Psoas muscle (tissue), 8 donors: ENCODE measurements around the gene ZFYVE9. TPM values are rescaled to one million over a fixed set of nuclear protein-coding genes. Genes with fewer than 3 reads are reported as not detected.

Experiments
- ATAC-seq, 4 donors: fragments of 200-7000 bp; cut with Tn5 transposase; one replicate each; pipeline ENCODE4 v1.9.1; 2020; ENCODE audit warnings: moderate library complexity in 3 of 4, mild to moderate bottlenecking in 2 of 4
- DNase-seq, 2 donors: peaks; one replicate each; pipeline ENCODE4 v3.0.0-alpha.2; 2020
- H3K27ac ChIP-seq: fragments of 200-600 bp; one replicate; pipeline ENCODE4 v1.8.0; 2022
- H3K27me3 ChIP-seq, 3 donors: fragments of 200-600 bp in 1 of 3; one replicate each; pipeline versions ENCODE4 v1.6.1 to v1.8.0; 2013 to 2022; ENCODE audit warnings: low read length in 2 of 3, mild to moderate bottlenecking in 2 of 3, moderate library complexity in 1 of 3; ENCODE audit not compliant: insufficient read depth in 3 of 3
- H3K36me3 ChIP-seq, 2 donors: fragments of 200-600 bp in 1 of 2; one replicate each; pipeline versions ENCODE4 v1.6.1 to v1.8.0; 2013 to 2022; ENCODE audit warnings: low read depth in 1 of 2, mild to moderate bottlenecking in 1 of 2, moderate library complexity in 1 of 2; ENCODE audit not compliant: insufficient read depth in 1 of 2
- H3K4me1 ChIP-seq: fragments of 200-600 bp; one replicate; pipeline ENCODE4 v1.8.0; 2022
- H3K4me3 ChIP-seq: fragments of 200-600 bp; one replicate; pipeline ENCODE4 v1.8.0; 2022; ENCODE audit warnings: mild to moderate bottlenecking
- H3K9me3 ChIP-seq: fragments of 200-600 bp; one replicate; pipeline ENCODE4 v1.8.0; 2022
- CTCF ChIP-seq: fragments of 200-600 bp; IDR thresholded peaks from one replicate; pipeline ENCODE4 v1.8.0; 2022; ENCODE audit warnings: antibody characterized with exemption
- WGBS, 3 donors: extraction: QIAGEN DNeasy Blood & Tissue Kit; methylation state at CpG; one replicate each; pipeline versions ENCODE4 v1.1.6 to v1.1.7; 2013; 5-methylcytosine and 5-hydroxymethylcytosine counted together
- intact Hi-C, 2 donors: fragments of 100-400 bp; cut with DNase I; formaldehyde crosslinking; loops; one replicate each; pipeline versions ENCODE4 v1.11.0 to v1.14.2; 2022
- polyA plus RNA-seq, 3 donors: library from polyadenylated mRNA; stranded (reverse); fragments of 200-250 nt; gene quantifications; one replicate each; pipeline ENCODE4 v1.2.3, GENCODE V29; 2013
- total RNA-seq, 4 donors: library from RNA; stranded (reverse); fragmentation: NEBNext Ultra II Directional in 2 of 4; extraction: Animal tissue kit (Norgen Biotek cat#: 25700) in 2 of 4; gene quantifications; one replicate each; pipeline versions ENCODE4 v1.2.1 to v1.2.4, GENCODE V29; 2021 to 2023
- donor health status: healthy with polysubstance abuse.
- donor health status: DM: no; HTN: no; CAD: no; lungs with moderate emphysema.
- donor health status: Bipolar disorder and iron deficiency.
- donor health status: healthy.
- donor health status: DM: yes; HTN: yes; CAD: no.
- donor health status: DM: no; HTN: no; CAD: no.
- donor health status: DM: no; HTN: no; CAD: no.
- donor health status: DM: yes; HTN: yes; CAD: no.

ZFYVE9 gene
- total and polyA plus RNA-seq, 7 donors: 14.7 to 39.1 (median 31.4) TPM

DNA sequence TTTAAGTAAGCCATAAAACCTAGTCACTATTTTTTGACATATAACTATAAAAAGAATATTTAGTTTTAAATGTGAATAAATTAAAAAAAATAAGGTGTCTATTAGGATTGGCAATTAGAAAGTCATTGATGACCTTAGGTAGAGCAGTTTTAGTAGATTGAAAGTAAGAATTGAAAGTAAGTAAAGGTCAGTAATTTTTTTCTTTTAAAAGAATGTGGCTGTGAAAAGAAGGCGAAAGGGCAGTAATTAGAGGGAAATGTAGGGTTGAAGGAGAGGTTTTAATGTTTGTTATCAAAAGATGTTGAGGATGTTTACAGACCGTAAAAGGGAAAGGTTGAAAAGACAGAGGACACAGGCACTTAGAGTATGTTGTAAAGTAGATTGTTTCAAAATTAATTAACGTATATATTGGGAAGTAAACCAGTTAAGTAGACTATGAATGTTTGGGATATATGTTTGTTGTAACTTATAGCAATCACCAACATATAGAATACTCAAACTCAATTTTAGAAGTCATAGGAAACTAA is 41.0 kb downstream of the ZFYVE9 start:
- TF ChIP-seq CTCF: no peak
- 90 to 95% (median 93%) methylated on average over 3 of the region's 3 CpGs for WGBS, 3 donors
- peaks cover 10% of the 10 kb centered on the region for H3K4me1 ChIP-seq
- H3K27ac ChIP-seq: no peak overlapping the region
- DNase-seq: no peak
- H3K36me3 ChIP-seq: no peaks in the 10 kb centered on the region
- intact Hi-C loops: no loop called here
- no peak overlapping the region for H3K4me3 ChIP-seq
- ATAC-seq: no peak
- H3K27me3 ChIP-seq: no peaks in the 10 kb centered on the region
- H3K9me3 ChIP-seq: no peaks in the 10 kb centered on the region

GRCh38 chr1:52186449-52186848 is 44.6 kb downstream of the ZFYVE9 start:
- Histone ChIP-seq H3K36me3 (no peaks in the 10 kb centered on the region), H3K27me3 (no peaks in the 10 kb centered on the region), H3K9me3 (no peaks in the 10 kb centered on the region), H3K4me3 (no peak overlapping the region), H3K4me1 (peaks cover 29% of the 10 kb centered on the region), H3K27ac (no peak overlapping the region)
- intact Hi-C loops: no loop called here
- WGBS, 3 donors: 36 to 67% (median 37%) methylated on average over 2 of the region's 2 CpGs
- TF ChIP-seq CTCF: no peak
- DNase-seq: no peak
- ATAC-seq: no peak

GRCh38 chr1:52189898-52190480 is 48.1 kb downstream of the ZFYVE9 start:
- 68 to 94% (median 79%) methylated on average over 5 of the region's 5 CpGs for WGBS, 3 donors
- H3K27me3 ChIP-seq: no peaks in the 10 kb centered on the region
- peak in 2 of 4 donors; percentile 43 to 62 for ATAC-seq
- no peaks in the 10 kb centered on the region for H3K9me3 ChIP-seq
- H3K27ac ChIP-seq: no peak overlapping the region
- peaks cover 36% of the 10 kb centered on the region for H3K4me1 ChIP-seq
- no peak for TF ChIP-seq CTCF
- no peaks in the 10 kb centered on the region for H3K36me3 ChIP-seq
- H3K4me3 ChIP-seq: no peak overlapping the region
- no peak for DNase-seq
- intact Hi-C loops: no loop called here

GRCh38 chr1:52190500-52191252 is 48.8 kb downstream of the ZFYVE9 start:
- no peaks in the 10 kb centered on the region for H3K27me3 ChIP-seq
- peaks cover 35% of the 10 kb centered on the region for H3K4me1 ChIP-seq
- DNase-seq: no peak
- ATAC-seq: peak in 2 of 4 donors; percentile 27 to 42
- no peak overlapping the region for H3K27ac ChIP-seq
- no peak overlapping the region for H3K4me3 ChIP-seq
- intact Hi-C loops: no loop called here
- no peaks in the 10 kb centered on the region for H3K9me3 ChIP-seq
- no peak for TF ChIP-seq CTCF
- 67 to 74% (median 69%) methylated on average over 4 of the region's 4 CpGs for WGBS, 3 donors
- no peaks in the 10 kb centered on the region for H3K36me3 ChIP-seq
